PFSK-1 (cell line): ENCODE data around the gene BLVRB.

Experiments
- POLR2AphosphoS5 ChIP-seq: IDR thresholded peaks from 2 replicates; pipeline ENCODE4 v1.6.1; 2012; ENCODE audit warnings: low read depth, mild to moderate bottlenecking, control low read depth, low read length, moderate library complexity
- SIN3A ChIP-seq: IDR thresholded peaks from 2 replicates; pipeline ENCODE4 v1.6.1; 2012; ENCODE audit warnings: mild to moderate bottlenecking, low read length, moderate library complexity, borderline replicate concordance; ENCODE audit not compliant: insufficient read depth
- TAF1 ChIP-seq: IDR thresholded peaks from 2 replicates; pipeline ENCODE4 v1.6.1; 2012; ENCODE audit warnings: low read length, control low read depth, borderline replicate concordance; ENCODE audit not compliant: insufficient read depth
- TF ChIP-seq, protein P1 (sequence below), 2 experiments: IDR thresholded peaks; 2 replicates each; pipeline versions ENCODE4 v1.6.1 to v1.8.0; 2011 to 2012; ENCODE audit warnings: low read depth in 2 of 2, low read length in 2 of 2, control low read depth in 1 of 2, inconsistent platforms in 1 of 2, mild to moderate bottlenecking in 1 of 2, moderate library complexity in 1 of 2; ENCODE audit not compliant: insufficient read depth in 1 of 2

DNA sequence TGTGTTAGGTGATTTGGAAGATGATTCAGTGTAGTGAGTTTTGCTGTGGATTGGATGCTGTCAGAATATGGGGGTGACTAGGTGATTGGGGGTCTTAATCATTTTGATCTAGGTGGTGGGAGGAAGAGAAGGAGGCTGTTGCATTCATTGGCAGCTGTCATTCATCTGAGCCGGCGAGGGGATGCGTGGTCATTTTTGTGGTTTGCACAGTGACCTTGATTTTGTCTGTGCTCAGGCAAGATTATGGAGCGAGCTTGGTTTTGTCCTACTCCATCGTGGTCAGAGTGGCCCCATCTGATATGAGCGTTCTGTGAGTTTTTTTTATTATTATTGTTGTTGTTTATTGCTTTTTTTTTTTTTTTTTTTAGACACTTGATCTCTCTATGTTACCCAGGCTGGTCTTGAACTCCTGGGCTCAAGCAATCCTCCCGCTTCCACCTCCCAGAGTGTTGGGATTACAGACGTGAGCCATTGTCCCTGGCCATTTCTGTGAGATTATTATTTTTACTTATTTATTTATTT lies 43.3 kb upstream of the BLVRB start:
- no peak for TF ChIP-seq POLR2AphosphoS5
- no peak for TF ChIP-seq TAF1
- TF ChIP-seq SIN3A: no peak
- TF ChIP-seq, protein P1, sequence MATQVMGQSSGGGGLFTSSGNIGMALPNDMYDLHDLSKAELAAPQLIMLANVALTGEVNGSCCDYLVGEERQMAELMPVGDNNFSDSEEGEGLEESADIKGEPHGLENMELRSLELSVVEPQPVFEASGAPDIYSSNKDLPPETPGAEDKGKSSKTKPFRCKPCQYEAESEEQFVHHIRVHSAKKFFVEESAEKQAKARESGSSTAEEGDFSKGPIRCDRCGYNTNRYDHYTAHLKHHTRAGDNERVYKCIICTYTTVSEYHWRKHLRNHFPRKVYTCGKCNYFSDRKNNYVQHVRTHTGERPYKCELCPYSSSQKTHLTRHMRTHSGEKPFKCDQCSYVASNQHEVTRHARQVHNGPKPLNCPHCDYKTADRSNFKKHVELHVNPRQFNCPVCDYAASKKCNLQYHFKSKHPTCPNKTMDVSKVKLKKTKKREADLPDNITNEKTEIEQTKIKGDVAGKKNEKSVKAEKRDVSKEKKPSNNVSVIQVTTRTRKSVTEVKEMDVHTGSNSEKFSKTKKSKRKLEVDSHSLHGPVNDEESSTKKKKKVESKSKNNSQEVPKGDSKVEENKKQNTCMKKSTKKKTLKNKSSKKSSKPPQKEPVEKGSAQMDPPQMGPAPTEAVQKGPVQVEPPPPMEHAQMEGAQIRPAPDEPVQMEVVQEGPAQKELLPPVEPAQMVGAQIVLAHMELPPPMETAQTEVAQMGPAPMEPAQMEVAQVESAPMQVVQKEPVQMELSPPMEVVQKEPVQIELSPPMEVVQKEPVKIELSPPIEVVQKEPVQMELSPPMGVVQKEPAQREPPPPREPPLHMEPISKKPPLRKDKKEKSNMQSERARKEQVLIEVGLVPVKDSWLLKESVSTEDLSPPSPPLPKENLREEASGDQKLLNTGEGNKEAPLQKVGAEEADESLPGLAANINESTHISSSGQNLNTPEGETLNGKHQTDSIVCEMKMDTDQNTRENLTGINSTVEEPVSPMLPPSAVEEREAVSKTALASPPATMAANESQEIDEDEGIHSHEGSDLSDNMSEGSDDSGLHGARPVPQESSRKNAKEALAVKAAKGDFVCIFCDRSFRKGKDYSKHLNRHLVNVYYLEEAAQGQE (IDR thresholded peaks at IDR 0.05; ENCODE audit: insufficient read depth in 1 of 2, low read depth in 2 of 2, low read length in 2 of 2): no peak
